ENCODE data around the gene WDR55. TPM values are rescaled to one million over a fixed set of nuclear protein-coding genes. Genes with fewer than 3 reads are reported as not detected.

Gene WDR55
- total and polyA plus RNA-seq, 2 of the 13 experiments (the other 11 are each of a cell fraction or from before 2014, with no cell fraction given), result 17.7 to 18.2 TPM

DNA sequence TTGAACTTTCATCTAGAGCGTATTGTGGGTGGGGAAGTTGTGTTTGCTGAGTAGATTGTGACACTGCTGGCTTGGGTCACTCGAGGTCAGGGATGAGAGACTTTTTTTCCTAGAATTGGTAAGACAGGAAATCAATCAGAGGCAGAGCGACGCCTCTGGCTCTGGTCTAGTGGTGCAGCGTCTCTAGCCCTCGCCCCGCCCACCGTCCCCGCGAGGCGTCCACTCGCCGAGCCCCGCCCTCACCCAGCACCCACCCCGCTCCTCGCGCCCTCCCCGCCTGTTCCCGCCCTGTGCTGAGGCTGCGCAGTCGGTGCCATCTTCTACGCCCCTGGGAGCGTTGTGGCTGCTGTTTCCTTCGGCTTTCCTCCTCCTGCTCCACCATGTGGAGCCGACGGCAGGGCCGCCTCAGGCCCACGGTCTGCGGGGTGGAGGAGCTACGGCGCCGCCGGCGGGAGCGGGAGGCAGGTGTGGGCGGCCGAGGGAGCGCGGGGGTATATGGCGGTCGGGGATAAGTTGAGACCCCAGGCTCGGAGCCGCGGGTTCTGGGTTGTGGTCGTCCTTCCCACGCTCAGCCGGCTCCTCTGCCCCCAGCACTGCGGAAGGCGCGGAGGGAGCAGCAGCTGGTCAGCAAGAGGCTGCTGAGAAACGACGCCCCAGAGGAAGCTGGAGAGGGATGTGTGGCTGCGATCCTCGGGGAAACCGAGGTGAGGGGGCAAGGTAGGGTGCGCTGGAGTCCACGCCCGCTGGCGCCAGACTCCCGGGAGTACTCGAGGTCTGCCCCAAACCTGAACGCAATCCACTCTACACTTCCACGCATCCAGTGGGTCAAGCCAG lies 25.3 kb upstream of the WDR55 start, which contains the start of gene TMCO6 (continued):
- TF ChIP-seq, protein P1, sequence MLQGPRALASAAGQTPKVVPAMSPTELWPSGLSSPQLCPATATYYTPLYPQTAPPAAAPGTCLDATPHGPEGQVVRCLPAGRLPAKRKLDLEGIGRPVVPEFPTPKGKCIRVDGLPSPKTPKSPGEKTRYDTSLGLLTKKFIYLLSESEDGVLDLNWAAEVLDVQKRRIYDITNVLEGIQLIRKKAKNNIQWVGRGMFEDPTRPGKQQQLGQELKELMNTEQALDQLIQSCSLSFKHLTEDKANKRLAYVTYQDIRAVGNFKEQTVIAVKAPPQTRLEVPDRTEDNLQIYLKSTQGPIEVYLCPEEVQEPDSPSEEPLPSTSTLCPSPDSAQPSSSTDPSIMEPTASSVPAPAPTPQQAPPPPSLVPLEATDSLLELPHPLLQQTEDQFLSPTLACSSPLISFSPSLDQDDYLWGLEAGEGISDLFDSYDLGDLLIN (CRISPR knock-in tag; IDR thresholded peaks at IDR 0.05; ENCODE audit: borderline replicate concordance), result no peak
- TF ChIP-seq ELF1 (CRISPR knock-in tag; IDR thresholded peaks at IDR 0.05) (peak; percentile 55), ZNF354B (CRISPR knock-in tag; IDR thresholded peaks at IDR 0.05) (no peak), KLF6 (CRISPR knock-in tag; IDR thresholded peaks at IDR 0.05) (0 out of 2 replicates have a peak, but pooled peaks have one; percentile 37), RBFOX2 (IDR thresholded peaks at IDR 0.05; ENCODE audit: low read depth, low read length) (peak; percentile 96), ZNF558 (CRISPR knock-in tag; IDR thresholded peaks at IDR 0.05; ENCODE audit: borderline replicate concordance) (0 out of 2 replicates have a peak, but pooled peaks have one; percentile 83), ARNT (IDR thresholded peaks at IDR 0.05) (no peak), BRCA1 (CRISPR knock-in tag; IDR thresholded peaks at IDR 0.05) (no peak), ZNF496 (CRISPR knock-in tag; IDR thresholded peaks at IDR 0.05; ENCODE audit: insufficient replicate concordance) (no peak), NFATC3 (CRISPR knock-in tag; IDR thresholded peaks at IDR 0.05) (0 out of 2 replicates have a peak, but pooled peaks have one; percentile 83), PPARG (CRISPR knock-in tag; conservative IDR thresholded peaks at IDR 0.05) (peak; percentile 96), ZFAT (CRISPR knock-in tag; conservative IDR thresholded peaks at IDR 0.05) (no peak), HNRNPLL (IDR thresholded peaks at IDR 0.05; ENCODE audit: low read depth, low read length, poor library complexity, severe bottlenecking) (peak; percentile 87), CBX2 (IDR thresholded peaks at IDR 0.05; ENCODE audit: low read depth, low read length) (no peak), CBX2 (CRISPR knock-in tag; IDR thresholded peaks at IDR 0.05; ENCODE audit: low read depth) (no peak), FOXC1 (CRISPR knock-in tag; IDR thresholded peaks at IDR 0.05; ENCODE audit: borderline replicate concordance) (peak; percentile 9; the same call in 1 of the 2 replicates), HNRNPUL1 (IDR thresholded peaks at IDR 0.05; ENCODE audit: low read depth, low read length) (no peak), KDM6A (CRISPR knock-in tag; IDR thresholded peaks at IDR 0.05; ENCODE audit: low read depth) (no peak; the same call in none of the 2 replicates), SP5 (CRISPR knock-in tag; IDR thresholded peaks at IDR 0.05; ENCODE audit: borderline replicate concordance, low read depth) (peak; percentile 100)
- TF ChIP-seq, protein P2, sequence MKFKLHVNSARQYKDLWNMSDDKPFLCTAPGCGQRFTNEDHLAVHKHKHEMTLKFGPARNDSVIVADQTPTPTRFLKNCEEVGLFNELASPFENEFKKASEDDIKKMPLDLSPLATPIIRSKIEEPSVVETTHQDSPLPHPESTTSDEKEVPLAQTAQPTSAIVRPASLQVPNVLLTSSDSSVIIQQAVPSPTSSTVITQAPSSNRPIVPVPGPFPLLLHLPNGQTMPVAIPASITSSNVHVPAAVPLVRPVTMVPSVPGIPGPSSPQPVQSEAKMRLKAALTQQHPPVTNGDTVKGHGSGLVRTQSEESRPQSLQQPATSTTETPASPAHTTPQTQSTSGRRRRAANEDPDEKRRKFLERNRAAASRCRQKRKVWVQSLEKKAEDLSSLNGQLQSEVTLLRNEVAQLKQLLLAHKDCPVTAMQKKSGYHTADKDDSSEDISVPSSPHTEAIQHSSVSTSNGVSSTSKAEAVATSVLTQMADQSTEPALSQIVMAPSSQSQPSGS (CRISPR knock-in tag; IDR thresholded peaks at IDR 0.05), result peak; percentile 84
- TF ChIP-seq, protein P3, sequence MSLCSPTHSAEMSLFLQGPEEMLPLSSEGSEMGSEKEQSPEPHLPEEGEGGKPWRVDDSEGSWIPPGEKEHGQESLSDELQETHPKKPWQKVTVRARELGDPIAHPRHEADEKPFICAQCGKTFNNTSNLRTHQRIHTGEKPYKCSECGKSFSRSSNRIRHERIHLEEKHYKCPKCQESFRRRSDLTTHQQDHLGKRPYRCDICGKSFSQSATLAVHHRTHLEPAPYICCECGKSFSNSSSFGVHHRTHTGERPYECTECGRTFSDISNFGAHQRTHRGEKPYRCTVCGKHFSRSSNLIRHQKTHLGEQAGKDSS (CRISPR knock-in tag; IDR thresholded peaks at IDR 0.05; ENCODE audit: borderline replicate concordance, low read depth), result peak; percentile 79; the same call in 1 of the 2 replicates
- TF ChIP-seq, protein P4, sequence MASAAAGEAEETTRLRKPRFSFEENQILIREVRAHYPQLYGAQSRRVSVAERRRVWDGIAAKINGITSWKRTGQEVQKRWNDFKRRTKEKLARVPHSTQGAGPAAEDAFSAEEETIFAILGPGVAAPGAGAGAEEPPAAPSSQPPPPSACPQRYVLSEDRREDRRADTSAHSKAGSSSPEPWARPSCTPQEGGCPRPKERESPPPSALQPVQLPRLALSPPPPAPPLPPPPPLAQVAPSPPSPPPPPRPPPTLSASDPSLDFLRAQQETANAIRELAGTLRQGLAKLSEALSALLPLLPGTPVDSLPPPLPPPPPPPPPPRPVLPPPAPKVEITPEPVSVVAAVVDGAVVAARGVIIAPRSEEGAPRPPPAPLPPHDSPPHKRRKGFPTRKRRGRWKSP (CRISPR knock-in tag; IDR thresholded peaks at IDR 0.05), result no peak
- TF ChIP-seq, protein P5, sequence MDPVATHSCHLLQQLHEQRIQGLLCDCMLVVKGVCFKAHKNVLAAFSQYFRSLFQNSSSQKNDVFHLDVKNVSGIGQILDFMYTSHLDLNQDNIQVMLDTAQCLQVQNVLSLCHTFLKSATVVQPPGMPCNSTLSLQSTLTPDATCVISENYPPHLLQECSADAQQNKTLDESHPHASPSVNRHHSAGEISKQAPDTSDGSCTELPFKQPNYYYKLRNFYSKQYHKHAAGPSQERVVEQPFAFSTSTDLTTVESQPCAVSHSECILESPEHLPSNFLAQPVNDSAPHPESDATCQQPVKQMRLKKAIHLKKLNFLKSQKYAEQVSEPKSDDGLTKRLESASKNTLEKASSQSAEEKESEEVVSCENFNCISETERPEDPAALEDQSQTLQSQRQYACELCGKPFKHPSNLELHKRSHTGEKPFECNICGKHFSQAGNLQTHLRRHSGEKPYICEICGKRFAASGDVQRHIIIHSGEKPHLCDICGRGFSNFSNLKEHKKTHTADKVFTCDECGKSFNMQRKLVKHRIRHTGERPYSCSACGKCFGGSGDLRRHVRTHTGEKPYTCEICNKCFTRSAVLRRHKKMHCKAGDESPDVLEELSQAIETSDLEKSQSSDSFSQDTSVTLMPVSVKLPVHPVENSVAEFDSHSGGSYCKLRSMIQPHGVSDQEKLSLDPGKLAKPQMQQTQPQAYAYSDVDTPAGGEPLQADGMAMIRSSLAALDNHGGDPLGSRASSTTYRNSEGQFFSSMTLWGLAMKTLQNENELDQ (CRISPR knock-in tag; IDR thresholded peaks at IDR 0.05; ENCODE audit: borderline replicate concordance), result no peak

Data from HepG2 (cell line).